ENCODE results near the gene NTN3. TPM values are rescaled to one million over a fixed set of nuclear protein-coding genes. Genes with fewer than 3 reads are reported as not detected.

The NTN3 gene
- total RNA-seq, 2 experiments from 2014 or later: not detected

DNA sequence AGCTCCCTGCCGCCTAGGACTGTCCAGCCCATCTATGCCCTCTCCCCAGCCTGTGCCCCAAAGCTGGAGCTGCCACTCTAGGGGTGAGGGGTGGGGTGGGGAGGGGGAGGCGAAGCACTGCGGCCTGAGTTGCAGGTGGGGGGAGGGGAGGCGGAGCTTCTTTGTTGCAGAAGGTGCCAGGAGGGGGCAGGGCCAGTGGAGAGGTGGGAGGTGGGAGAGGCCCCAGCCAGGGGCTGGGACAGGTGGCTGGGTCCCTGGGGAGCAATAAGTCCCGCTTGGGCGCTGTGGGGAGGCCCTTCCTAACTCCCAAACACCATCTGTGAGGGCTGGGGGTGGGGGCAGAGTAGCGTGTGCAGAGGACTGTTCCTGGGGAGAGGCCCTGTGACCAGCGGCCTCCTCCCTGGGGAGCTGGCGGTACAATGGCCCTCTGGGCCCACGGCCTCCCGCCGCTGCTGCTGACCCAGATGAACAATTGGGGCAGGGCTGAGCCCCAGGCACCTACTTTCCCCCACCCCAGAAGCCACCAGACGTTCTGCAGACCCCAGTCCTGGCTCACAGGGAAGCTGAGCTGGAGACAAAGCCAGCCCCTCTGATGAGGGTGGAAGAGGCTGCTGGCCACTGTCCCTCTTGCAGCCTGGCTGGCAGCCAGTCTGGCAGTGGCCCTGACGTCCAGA lies 2.2 kb upstream of the NTN3 start:
- no peak for DNase-seq
- H3K4me3 ChIP-seq (ENCODE audit: low read length): no peak overlapping the region
- peaks cover 0 to 11% of the 10 kb centered on the region in 2 experiments for H3K9me3 ChIP-seq (ENCODE audit: control insufficient read depth in 1 of 2, insufficient read depth in 1 of 2, low read length in 2 of 2)
- H3K4me1 ChIP-seq (ENCODE audit: insufficient read depth, low read length): peaks cover 37% of the 10 kb centered on the region
- H3K27me3 ChIP-seq (ENCODE audit: control insufficient read depth in 1 of 2, insufficient read depth in 2 of 2, low read length in 2 of 2): peaks cover 44 to 59% of the 10 kb centered on the region in 2 experiments
- Mint-ChIP-seq H3K27ac (no peak overlapping the region), H3K27me3 (peaks cover 40% of the 10 kb centered on the region), H3K4me3 (no peak overlapping the region), H3K36me3 (ENCODE audit: low read depth) (no peaks in the 10 kb centered on the region), H3K4me1 (ENCODE audit: low read depth) (peaks cover 7% of the 10 kb centered on the region), H3K9me3 (no peaks in the 10 kb centered on the region)
- intact Hi-C loops (cut with DNase I, micrococcal nuclease): no loop called here
- H3K36me3 ChIP-seq (ENCODE audit: insufficient read depth, low read length): no peaks in the 10 kb centered on the region
- H3K27ac ChIP-seq (ENCODE audit: low read depth in 1 of 2, low read length in 2 of 2): no peak overlapping the region
- ChIA-PET CTCF (no interaction called here), POLR2A (interaction anchor here (1.0 kb wide), 1 partner anchor 9 kb away, joined by 3 read pairs; the partner anchor contains the start of gene TEDC2)
- TF ChIP-seq, protein P1, sequence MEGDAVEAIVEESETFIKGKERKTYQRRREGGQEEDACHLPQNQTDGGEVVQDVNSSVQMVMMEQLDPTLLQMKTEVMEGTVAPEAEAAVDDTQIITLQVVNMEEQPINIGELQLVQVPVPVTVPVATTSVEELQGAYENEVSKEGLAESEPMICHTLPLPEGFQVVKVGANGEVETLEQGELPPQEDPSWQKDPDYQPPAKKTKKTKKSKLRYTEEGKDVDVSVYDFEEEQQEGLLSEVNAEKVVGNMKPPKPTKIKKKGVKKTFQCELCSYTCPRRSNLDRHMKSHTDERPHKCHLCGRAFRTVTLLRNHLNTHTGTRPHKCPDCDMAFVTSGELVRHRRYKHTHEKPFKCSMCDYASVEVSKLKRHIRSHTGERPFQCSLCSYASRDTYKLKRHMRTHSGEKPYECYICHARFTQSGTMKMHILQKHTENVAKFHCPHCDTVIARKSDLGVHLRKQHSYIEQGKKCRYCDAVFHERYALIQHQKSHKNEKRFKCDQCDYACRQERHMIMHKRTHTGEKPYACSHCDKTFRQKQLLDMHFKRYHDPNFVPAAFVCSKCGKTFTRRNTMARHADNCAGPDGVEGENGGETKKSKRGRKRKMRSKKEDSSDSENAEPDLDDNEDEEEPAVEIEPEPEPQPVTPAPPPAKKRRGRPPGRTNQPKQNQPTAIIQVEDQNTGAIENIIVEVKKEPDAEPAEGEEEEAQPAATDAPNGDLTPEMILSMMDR (IDR thresholded peaks at IDR 0.05): no peak
- ATAC-seq (ENCODE audit: poor library complexity): no peak

DNA sequence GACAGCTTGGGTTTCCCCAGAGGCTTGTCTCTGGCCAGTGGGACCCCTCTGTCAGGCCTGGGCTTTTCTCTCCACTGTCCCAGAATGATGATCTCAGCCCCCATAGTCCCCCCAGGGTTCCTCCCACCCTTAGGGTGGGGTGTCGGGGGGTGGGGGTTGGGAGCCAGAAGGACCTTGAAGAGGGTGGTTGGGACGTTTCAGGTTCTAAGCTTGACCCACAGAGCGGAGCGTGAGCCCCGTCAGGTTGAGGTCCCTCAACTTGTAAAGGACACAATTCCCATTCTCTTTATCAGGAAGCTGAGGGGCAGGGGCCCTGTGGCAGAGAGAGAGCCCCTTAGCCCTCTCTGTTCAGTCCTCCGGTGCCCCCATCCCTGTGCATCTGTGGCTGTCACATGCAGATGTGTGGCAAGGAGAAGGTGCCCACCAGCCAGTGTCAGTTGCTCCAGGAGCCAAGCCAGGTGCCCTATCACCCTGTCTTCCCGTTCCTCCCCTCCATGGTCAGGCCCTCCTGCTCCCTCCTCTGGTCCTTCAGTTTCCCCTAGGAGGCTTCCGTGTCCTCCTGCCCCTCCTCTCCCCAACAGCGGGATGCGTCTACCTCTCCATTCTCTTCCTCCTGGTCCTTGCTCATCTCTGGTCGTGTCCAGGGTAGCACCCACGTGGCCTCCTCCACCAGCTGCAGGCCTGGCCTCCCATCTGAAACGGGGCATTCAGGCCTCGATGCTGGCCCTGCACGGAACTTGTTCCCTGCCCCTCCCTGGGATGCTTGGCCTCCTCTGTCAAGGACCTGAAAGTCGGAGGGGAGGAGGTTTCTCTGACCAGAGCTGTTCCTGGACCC lies 1.5 kb upstream of the NTN3 start:
- DNase-seq (no peak), ATAC-seq (ENCODE audit: poor library complexity) (no peak)
- POLR2A ChIA-PET: interaction anchor here (1.2 kb wide), 1 partner anchor 10 kb away, joined by 4 read pairs; the partner anchor contains the start of gene TEDC2
- no peaks in the 10 kb centered on the region for H3K9me3 Mint-ChIP-seq
- peaks cover 44 to 59% of the 10 kb centered on the region in 2 experiments for H3K27me3 ChIP-seq (ENCODE audit: control insufficient read depth in 1 of 2, insufficient read depth in 2 of 2, low read length in 2 of 2)
- no peak overlapping the region for H3K4me3 ChIP-seq (ENCODE audit: low read length)
- no peak overlapping the region for H3K27ac Mint-ChIP-seq
- H3K4me3 Mint-ChIP-seq: peak overlapping the region; percentile 38
- H3K4me1 Mint-ChIP-seq (ENCODE audit: low read depth): peaks cover 7% of the 10 kb centered on the region
- no peak overlapping the region for H3K27ac ChIP-seq (ENCODE audit: low read depth in 1 of 2, low read length in 2 of 2)
- TF ChIP-seq, protein P1 (IDR thresholded peaks at IDR 0.05): no peak
- peaks cover 44% of the 10 kb centered on the region for H3K4me1 ChIP-seq (ENCODE audit: insufficient read depth, low read length)
- H3K27me3 Mint-ChIP-seq: peaks cover 40% of the 10 kb centered on the region
- H3K9me3 ChIP-seq (ENCODE audit: control insufficient read depth in 1 of 2, insufficient read depth in 1 of 2, low read length in 2 of 2): peaks cover 0 to 11% of the 10 kb centered on the region in 2 experiments
- CTCF ChIA-PET: no interaction called here
- no peaks in the 10 kb centered on the region for H3K36me3 ChIP-seq (ENCODE audit: insufficient read depth, low read length)
- intact Hi-C loops (cut with DNase I, micrococcal nuclease): loop anchor here in 1 of 2 experiments (5.0 kb wide), 1 partner anchor 37 kb away; no protein-coding TSS in a partner anchor
- no peaks in the 10 kb centered on the region for H3K36me3 Mint-ChIP-seq (ENCODE audit: low read depth)

DNA sequence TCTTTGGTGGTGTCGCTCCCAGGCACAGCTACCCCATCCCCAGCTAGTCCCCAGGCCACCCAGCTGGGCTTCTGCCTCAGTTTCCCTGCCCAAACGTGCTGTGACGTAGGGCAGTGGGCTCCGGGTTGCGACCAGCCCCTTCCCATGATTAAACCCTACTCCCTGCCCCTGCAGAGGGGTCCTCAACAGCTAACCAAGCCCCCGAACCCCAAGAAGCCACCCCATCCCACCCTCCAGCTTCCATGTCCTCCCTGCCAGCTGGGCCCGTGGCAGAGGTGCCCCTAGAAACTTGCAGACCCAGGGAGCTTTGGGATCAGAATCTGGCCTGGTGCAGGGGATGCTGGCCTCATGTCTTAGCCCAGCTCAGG lies 879 bp upstream of the NTN3 start:
- peaks cover 40% of the 10 kb centered on the region for H3K27me3 Mint-ChIP-seq
- Histone ChIP-seq H3K4me3 (ENCODE audit: low read length) (no peak overlapping the region), H3K27me3 (ENCODE audit: control insufficient read depth in 1 of 2, insufficient read depth in 2 of 2, low read length in 2 of 2) (peaks cover 44 to 59% of the 10 kb centered on the region in 2 experiments), H3K27ac (ENCODE audit: low read depth in 1 of 2, low read length in 2 of 2) (no peak overlapping the region), H3K36me3 (ENCODE audit: insufficient read depth, low read length) (no peaks in the 10 kb centered on the region), H3K9me3 (ENCODE audit: control insufficient read depth in 1 of 2, insufficient read depth in 1 of 2, low read length in 2 of 2) (peaks cover 0 to 11% of the 10 kb centered on the region in 2 experiments), H3K4me1 (ENCODE audit: insufficient read depth, low read length) (peaks cover 44% of the 10 kb centered on the region)
- no peaks in the 10 kb centered on the region for H3K36me3 Mint-ChIP-seq (ENCODE audit: low read depth)
- no peak for DNase-seq
- CTCF ChIA-PET: no interaction called here
- POLR2A ChIA-PET: interaction anchor here (1.2 kb wide), 1 partner anchor 10 kb away, joined by 4 read pairs; the partner anchor contains the start of gene TEDC2
- H3K27ac Mint-ChIP-seq: no peak overlapping the region
- intact Hi-C loops (cut with DNase I, micrococcal nuclease): loop anchor here in 1 of 2 experiments (5.0 kb wide), 1 partner anchor 38 kb away; no protein-coding TSS in a partner anchor
- TF ChIP-seq, protein P1 (IDR thresholded peaks at IDR 0.05): no peak
- H3K4me1 Mint-ChIP-seq (ENCODE audit: low read depth): peaks cover 7% of the 10 kb centered on the region
- no peaks in the 10 kb centered on the region for H3K9me3 Mint-ChIP-seq
- no peak overlapping the region for H3K4me3 Mint-ChIP-seq
- no peak for ATAC-seq (ENCODE audit: poor library complexity)

All from CD4-positive, alpha-beta T cell (primary cell).